K562 treated with DMSO at 1 percent for 48 hours (cell line): Measurements from ENCODE around the gene PIGK. TPM values are rescaled to one million over a fixed set of nuclear protein-coding genes. Genes with fewer than 3 reads are reported as not detected.

Source experiments
- total RNA-seq: library from RNA; unstranded; fragments of 300-600 nt; gene quantifications from 2 replicates; pipeline ENCODE4 v1.2.3, GENCODE V29; 2022; ENCODE audit warnings: low replicate concordance; ENCODE audit errors: extremely low read depth

The PIGK gene
- not detected in 2 replicates for total RNA-seq

GRCh38 chr1:77219166-77219887, at the start of gene PIGK:
Gene PIGK, minus strand, starts transcription at chr1:77219430. Its CDS starts 28 bp downstream, at chr1:77219402.

Other genes starting within 250 kb of the PIGK start
- gene AK5, start 62.6 kb upstream of the PIGK start, total RNA-seq = not detected in 2 replicates